K562 (cell line): Measurements from ENCODE around the gene UVRAG.

ENCODE experiments used
- CEBPB ChIP-seq: fragments of 450-650 bp; IDR thresholded peaks from 2 replicates; pipeline ENCODE4 v1.6.1; 2016; ENCODE audit warnings: missing genetic modification characterization, missing compliant biosample characterization
- E2F3 ChIP-seq: fragments of 250-450 bp; sonication (Bioruptor Pico); IDR thresholded peaks from 2 replicates; pipeline ENCODE4 v1.4.0; 2020; ENCODE audit warnings: mild to moderate bottlenecking
- ELK3 ChIP-seq: fragments of 450-650 bp; formaldehyde crosslinking; IDR thresholded peaks from 2 replicates; pipeline ENCODE4 v1.4.0; 2020; ENCODE audit warnings: mild to moderate bottlenecking
- POLR2A ChIP-seq: fragments of 450-650 bp; conservative IDR thresholded peaks from 2 replicates; pipeline ENCODE4 v1.6.1; 2016
- POLR2AphosphoS5 ChIP-seq: IDR thresholded peaks from 2 replicates; pipeline ENCODE4 v1.6.1; 2011; ENCODE audit warnings: mild to moderate bottlenecking, low read depth, low read length, moderate library complexity; ENCODE audit not compliant: control insufficient read depth, insufficient read depth
- RCOR1 ChIP-seq, 2 experiments: IDR thresholded peaks; 2 replicates each; pipeline ENCODE4 v1.6.1; 2012; ENCODE audit warnings: low read depth in 2 of 2, low read length in 2 of 2, borderline replicate concordance in 1 of 2, improper control_type of control experiment in 1 of 2
- TRIM28 ChIP-seq: fragments of 450-650 bp; IDR thresholded peaks from 2 replicates; pipeline ENCODE4 v1.6.1; 2017
- ZNF124 ChIP-seq: sonication (generic); formaldehyde crosslinking; IDR thresholded peaks from 2 replicates; pipeline ENCODE4 v1.8.1; 2022; ENCODE audit warnings: missing genetic modification reagents
- ZNF436 ChIP-seq: fragments of 250-450, 450-650 bp; sonication (Bioruptor Pico); formaldehyde crosslinking; IDR thresholded peaks from 2 replicates; pipeline ENCODE4 v1.7.0; 2020; ENCODE audit warnings: mild to moderate bottlenecking
- TF ChIP-seq, protein P1 (sequence below), 3 experiments: IDR thresholded peaks in 2 of 3; conservative IDR thresholded peaks in 1 of 3; 2 replicates each; pipeline ENCODE4 v1.5.1; 2011 to 2012; ENCODE audit warnings: low read length in 3 of 3, mild to moderate bottlenecking in 3 of 3, control low read depth in 2 of 3, improper control_type of control experiment in 1 of 3, inconsistent platforms in 1 of 3, low read depth in 1 of 3, mixed read lengths in 1 of 3, moderate library complexity in 1 of 3; ENCODE audit not compliant: insufficient read depth in 2 of 3

GRCh38 chr11:76025068-76025467 is 210.1 kb downstream of the UVRAG start:
- no peak for TF ChIP-seq POLR2A
- no peak for TF ChIP-seq CEBPB
- TF ChIP-seq, protein P1, sequence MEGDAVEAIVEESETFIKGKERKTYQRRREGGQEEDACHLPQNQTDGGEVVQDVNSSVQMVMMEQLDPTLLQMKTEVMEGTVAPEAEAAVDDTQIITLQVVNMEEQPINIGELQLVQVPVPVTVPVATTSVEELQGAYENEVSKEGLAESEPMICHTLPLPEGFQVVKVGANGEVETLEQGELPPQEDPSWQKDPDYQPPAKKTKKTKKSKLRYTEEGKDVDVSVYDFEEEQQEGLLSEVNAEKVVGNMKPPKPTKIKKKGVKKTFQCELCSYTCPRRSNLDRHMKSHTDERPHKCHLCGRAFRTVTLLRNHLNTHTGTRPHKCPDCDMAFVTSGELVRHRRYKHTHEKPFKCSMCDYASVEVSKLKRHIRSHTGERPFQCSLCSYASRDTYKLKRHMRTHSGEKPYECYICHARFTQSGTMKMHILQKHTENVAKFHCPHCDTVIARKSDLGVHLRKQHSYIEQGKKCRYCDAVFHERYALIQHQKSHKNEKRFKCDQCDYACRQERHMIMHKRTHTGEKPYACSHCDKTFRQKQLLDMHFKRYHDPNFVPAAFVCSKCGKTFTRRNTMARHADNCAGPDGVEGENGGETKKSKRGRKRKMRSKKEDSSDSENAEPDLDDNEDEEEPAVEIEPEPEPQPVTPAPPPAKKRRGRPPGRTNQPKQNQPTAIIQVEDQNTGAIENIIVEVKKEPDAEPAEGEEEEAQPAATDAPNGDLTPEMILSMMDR (IDR thresholded peaks at IDR 0.05 in 2 of 3, conservative IDR thresholded peaks at IDR 0.05 in 1 of 3; ENCODE audit: insufficient read depth in 2 of 3, low read depth in 1 of 3, low read length in 3 of 3): no peak
- no peak for TF ChIP-seq ELK3 (CRISPR knock-in tag)
- TF ChIP-seq ZNF436: no peak
- no peak for TF ChIP-seq E2F3 (CRISPR knock-in tag)
- TF ChIP-seq TRIM28: no peak
- no peak for TF ChIP-seq POLR2AphosphoS5
- TF ChIP-seq ZNF124: no peak
- no peak for TF ChIP-seq RCOR1 (IDR thresholded peaks at IDR 0.05; ENCODE audit: borderline replicate concordance in 1 of 2, low read depth in 2 of 2, low read length in 2 of 2)
